DOHH2 (cell line): ENCODE results near the gene LRRC1.

ENCODE experiments used
- EZH2phosphoT487 ChIP-seq: fragments of 200-600 bp; sonication (generic); IDR thresholded peaks from 2 replicates; pipeline ENCODE4 v1.6.1; 2017; ENCODE audit warnings: borderline replicate concordance, mild to moderate bottlenecking, antibody characterized with exemption, low read length, moderate library complexity, mixed read lengths
- TF ChIP-seq, protein P1 (sequence below): fragments of 200-600 bp; sonication (generic); IDR thresholded peaks from one replicate; pipeline ENCODE4 v1.5.1; 2014; ENCODE audit warnings: antibody characterized with exemption, mild to moderate bottlenecking, low read depth, low read length; ENCODE audit not compliant: poor library complexity, severe bottlenecking

DNA sequence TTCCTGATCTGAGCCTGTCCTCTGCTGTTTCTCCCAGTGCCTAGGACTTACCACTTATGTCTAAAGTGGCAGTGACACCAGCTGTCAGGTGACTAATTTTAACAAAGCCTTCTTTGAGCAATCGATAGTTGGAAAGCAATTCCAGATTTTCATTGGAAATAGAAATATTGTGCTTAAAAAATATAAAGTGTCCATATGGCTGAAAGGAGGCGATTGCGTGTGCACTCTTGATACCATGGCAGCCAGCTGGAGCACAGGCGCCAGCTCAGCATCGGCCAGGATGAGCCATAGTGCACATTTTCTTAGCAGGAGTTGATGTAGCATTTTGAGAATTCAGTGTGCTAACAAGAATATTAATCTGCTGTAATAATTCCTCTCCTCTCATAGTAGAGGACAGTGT lies 70.0 kb downstream of the LRRC1 start:
- TF ChIP-seq, protein P1, sequence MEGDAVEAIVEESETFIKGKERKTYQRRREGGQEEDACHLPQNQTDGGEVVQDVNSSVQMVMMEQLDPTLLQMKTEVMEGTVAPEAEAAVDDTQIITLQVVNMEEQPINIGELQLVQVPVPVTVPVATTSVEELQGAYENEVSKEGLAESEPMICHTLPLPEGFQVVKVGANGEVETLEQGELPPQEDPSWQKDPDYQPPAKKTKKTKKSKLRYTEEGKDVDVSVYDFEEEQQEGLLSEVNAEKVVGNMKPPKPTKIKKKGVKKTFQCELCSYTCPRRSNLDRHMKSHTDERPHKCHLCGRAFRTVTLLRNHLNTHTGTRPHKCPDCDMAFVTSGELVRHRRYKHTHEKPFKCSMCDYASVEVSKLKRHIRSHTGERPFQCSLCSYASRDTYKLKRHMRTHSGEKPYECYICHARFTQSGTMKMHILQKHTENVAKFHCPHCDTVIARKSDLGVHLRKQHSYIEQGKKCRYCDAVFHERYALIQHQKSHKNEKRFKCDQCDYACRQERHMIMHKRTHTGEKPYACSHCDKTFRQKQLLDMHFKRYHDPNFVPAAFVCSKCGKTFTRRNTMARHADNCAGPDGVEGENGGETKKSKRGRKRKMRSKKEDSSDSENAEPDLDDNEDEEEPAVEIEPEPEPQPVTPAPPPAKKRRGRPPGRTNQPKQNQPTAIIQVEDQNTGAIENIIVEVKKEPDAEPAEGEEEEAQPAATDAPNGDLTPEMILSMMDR, result no peak
- no peak for TF ChIP-seq EZH2phosphoT487
